Mesothelial cell of epicardium (in vitro differentiated cells): ENCODE results near the gene CEP95. TPM values are rescaled to one million over a fixed set of nuclear protein-coding genes. Genes with fewer than 3 reads are reported as not detected.
A peak's percentile ranks its signal among the peaks of the same experiment; 100 is the strongest.

Experiments
- DNase-seq, 2 experiments: peaks; one replicate each; pipeline ENCODE4 v3.0.0; 2021; ENCODE audit warnings: low spot score in 2 of 2; ENCODE audit not compliant: unreplicated experiment in 2 of 2
- H3K27ac Mint-ChIP-seq: 2 replicates; pipeline ENCODE4 v1.8.0; 2021; ENCODE audit warnings: mixed read lengths
- H3K27me3 Mint-ChIP-seq: 2 replicates; pipeline ENCODE4 v1.8.0; 2021; ENCODE audit warnings: low read depth, mixed read lengths
- H3K36me3 Mint-ChIP-seq: 2 replicates; pipeline ENCODE4 v1.8.0; 2021; ENCODE audit warnings: mixed read lengths
- H3K4me1 Mint-ChIP-seq: 2 replicates; pipeline ENCODE4 v1.8.0; 2021; ENCODE audit warnings: mixed read lengths
- H3K4me3 Mint-ChIP-seq: 2 replicates; pipeline ENCODE4 v1.8.0; 2021; ENCODE audit warnings: mild to moderate bottlenecking, moderate library complexity, mixed read lengths
- H3K9me3 Mint-ChIP-seq: 2 replicates; pipeline ENCODE4 v1.8.0; 2021; ENCODE audit warnings: mixed read lengths
- total RNA-seq: library from RNA; stranded (reverse); gene quantifications from 3 replicates; pipeline ENCODE4 v1.2.1, GENCODE V29; 2021
- TF ChIP-seq, protein P1 (sequence below): fragments of 200-600 bp; sonication (generic); IDR thresholded peaks from one replicate; pipeline ENCODE4 v1.5.0; 2021; ENCODE audit warnings: antibody characterized with exemption; ENCODE audit not compliant: unreplicated experiment

The CEP95 gene
- total RNA-seq, 1 donor from 2014 or later: 132 TPM

DNA sequence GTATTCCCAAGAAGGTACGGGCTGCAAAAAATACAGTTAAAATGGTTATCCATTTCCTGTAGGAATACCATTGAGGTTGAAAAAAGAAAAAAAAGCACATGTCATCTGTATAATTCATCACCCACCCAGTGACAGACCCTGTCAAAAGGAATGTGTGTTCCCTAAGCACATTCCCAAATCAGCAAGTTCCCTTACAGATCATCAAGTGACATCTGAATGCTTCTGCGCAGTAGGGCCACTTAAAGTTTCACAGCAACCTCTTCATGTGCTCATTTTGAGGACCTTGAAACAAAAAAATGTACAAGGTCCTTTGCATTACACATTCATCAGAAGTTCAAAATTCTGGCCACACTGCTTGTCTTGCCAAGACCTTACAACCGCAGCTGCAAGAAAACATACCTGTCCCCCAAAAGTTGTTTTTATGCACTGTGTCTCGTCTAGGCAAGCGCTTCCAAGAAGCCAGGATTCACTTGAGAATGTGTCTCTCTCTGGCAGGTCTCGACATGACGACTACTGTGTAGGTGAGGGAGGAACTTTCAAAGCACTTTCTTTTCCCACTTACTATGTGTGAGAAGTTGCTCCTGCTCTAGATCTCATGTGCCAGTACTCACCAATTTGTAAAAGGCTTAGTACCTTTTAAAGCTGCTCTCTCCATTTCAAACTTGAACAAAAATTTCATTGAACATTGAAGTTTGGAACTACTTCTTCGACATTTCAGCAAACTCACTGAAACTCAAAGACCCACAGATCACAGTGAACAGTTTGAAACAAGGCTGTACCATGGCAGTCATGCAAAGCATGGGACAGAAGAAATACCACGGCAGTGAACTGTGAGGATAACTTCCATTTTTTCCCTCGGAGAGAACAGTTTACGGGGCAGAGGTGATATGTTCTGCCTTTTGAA lies 5.7 kb upstream of the CEP95 start:
- Mint-ChIP-seq H3K36me3 (peaks cover 47% of the 10 kb centered on the region), H3K9me3 (no peaks in the 10 kb centered on the region), H3K4me3 (no peak overlapping the region), H3K4me1 (peaks cover 39% of the 10 kb centered on the region), H3K27ac (peak overlapping the region; percentile 62), H3K27me3 (no peaks in the 10 kb centered on the region)
- TF ChIP-seq, protein P1, sequence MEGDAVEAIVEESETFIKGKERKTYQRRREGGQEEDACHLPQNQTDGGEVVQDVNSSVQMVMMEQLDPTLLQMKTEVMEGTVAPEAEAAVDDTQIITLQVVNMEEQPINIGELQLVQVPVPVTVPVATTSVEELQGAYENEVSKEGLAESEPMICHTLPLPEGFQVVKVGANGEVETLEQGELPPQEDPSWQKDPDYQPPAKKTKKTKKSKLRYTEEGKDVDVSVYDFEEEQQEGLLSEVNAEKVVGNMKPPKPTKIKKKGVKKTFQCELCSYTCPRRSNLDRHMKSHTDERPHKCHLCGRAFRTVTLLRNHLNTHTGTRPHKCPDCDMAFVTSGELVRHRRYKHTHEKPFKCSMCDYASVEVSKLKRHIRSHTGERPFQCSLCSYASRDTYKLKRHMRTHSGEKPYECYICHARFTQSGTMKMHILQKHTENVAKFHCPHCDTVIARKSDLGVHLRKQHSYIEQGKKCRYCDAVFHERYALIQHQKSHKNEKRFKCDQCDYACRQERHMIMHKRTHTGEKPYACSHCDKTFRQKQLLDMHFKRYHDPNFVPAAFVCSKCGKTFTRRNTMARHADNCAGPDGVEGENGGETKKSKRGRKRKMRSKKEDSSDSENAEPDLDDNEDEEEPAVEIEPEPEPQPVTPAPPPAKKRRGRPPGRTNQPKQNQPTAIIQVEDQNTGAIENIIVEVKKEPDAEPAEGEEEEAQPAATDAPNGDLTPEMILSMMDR: no peak
- no peak for DNase-seq

DNA sequence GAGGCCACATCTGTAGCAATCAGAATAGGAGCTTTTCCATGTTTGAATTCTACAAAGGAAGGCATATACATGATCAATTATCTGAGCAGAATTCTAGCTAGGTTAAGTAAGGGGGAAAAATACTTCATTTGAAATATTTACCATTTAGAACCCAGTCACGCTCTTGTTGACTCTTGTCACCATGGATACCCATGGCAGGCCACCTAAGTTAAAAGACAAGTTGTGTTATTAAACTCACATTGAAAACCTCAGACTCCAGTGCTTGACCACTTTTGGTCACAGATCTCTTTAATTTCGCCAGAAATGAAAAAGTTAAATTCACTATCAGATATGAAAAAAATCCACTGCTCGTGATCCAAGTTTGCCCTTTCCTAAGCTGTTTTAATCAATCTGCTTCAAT lies 4.8 kb upstream of the CEP95 start:
- Mint-ChIP-seq H3K36me3 (peaks cover 47% of the 10 kb centered on the region), H3K9me3 (no peaks in the 10 kb centered on the region), H3K27ac (peak overlapping the region; percentile 62), H3K27me3 (no peaks in the 10 kb centered on the region), H3K4me1 (peaks cover 34% of the 10 kb centered on the region), H3K4me3 (no peak overlapping the region)
- no peak for DNase-seq
- TF ChIP-seq, protein P1: no peak

DNA sequence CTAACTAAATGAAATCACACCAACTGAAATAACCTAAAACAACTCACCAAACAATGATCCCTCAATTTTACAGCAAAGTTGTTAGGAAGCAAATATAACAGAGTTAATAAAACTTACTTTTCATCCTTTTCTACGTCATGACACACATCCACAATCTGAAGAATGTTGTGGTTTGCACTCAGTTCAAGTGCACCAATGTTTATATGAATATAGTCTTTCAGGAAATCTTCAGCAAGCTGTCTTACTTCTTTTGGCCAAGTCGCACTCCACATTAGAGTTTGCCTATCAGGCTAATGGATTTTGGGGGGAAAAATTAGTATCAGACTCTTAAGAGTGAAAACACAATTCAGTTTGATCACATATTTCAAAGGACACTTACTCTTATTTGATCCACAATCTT lies 4.0 kb upstream of the CEP95 start:
- Mint-ChIP-seq H3K4me1 (peaks cover 31% of the 10 kb centered on the region), H3K9me3 (no peaks in the 10 kb centered on the region), H3K27ac (peak overlapping the region; percentile 78), H3K4me3 (no peak overlapping the region), H3K27me3 (no peaks in the 10 kb centered on the region), H3K36me3 (peaks cover 47% of the 10 kb centered on the region)
- no peak for DNase-seq
- TF ChIP-seq, protein P1: no peak

DNA sequence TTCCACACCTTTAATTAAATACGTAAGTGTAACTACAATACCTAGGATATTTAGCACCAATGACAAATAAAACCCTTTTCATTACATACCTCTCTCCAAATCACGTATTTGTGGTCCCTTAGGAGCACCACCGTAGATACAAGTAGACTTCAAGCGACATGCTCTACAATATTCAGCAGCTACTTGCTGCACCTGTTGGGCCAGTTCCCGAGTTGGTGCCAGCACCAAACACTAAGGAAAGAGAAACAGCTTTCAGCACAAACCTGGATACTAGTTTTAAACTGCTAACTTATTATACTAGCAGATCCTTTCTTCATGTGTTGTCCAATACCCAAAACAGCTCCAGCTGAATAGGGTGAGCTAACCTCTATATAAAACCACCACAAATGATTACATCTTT lies 3.4 kb upstream of the CEP95 start:
- Mint-ChIP-seq H3K4me1 (peaks cover 34% of the 10 kb centered on the region), H3K4me3 (no peak overlapping the region), H3K27me3 (no peaks in the 10 kb centered on the region), H3K9me3 (no peaks in the 10 kb centered on the region), H3K27ac (peak overlapping the region; percentile 78), H3K36me3 (peaks cover 47% of the 10 kb centered on the region)
- DNase-seq: no peak
- TF ChIP-seq, protein P1: no peak

DNA sequence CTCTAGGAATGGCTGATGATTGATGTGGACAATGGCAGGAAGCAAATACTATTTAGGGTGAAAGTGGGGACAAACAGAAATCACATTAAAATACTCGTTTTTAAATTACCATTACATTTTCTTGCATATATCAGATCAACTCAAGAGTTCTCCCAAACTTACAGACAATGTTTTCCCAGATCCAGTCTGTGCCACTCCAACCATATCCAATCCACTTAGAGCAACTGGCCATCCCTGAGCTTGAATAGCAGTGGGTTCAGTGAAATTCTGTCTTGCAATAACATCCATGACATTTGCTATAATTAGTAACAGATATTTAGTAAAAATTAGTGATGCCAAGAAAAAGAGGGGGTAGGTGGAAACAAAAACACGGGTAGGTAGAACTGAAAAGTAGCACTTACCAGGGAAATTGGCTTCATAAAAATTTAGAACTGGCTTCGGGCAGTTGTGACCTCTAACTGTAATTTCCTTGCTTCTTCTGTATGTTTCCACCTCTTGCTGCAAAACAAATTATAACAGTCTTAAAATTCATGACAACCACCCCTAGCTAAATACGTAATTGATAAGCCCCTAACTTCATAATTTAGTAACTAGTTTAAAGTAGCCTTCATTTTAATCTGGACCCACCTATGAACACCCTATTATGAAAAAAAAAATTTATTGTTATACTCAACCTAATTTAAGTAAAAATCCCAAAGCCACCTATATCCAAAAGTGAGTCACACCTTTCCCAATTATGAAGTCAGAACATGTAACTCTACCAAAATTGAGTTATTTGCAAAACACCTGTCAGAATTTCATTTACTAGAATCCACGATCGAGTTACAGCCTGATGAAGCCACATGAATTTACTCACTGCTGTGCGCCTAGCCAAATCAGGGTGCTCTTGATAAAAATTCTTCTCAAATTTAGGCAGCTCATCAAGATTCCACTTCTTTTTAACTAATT lies 2.7 kb upstream of the CEP95 start:
- H3K4me3 Mint-ChIP-seq: peak overlapping the region; percentile 100
- H3K4me1 Mint-ChIP-seq: peaks cover 39% of the 10 kb centered on the region
- TF ChIP-seq, protein P1: no peak
- H3K9me3 Mint-ChIP-seq: no peaks in the 10 kb centered on the region
- no peak for DNase-seq
- peak overlapping the region; percentile 100 for H3K27ac Mint-ChIP-seq
- no peaks in the 10 kb centered on the region for H3K27me3 Mint-ChIP-seq
- H3K36me3 Mint-ChIP-seq: peaks cover 47% of the 10 kb centered on the region
